SW 1271 (cell line): ENCODE measurements around the gene SLC38A8.

ENCODE experiments used
- DNase-seq, 2 experiments: peaks; one replicate each; lab custom pipeline; 2025; lab: John Stamatoyannopoulos, UW

SLC38A8 gene

DNA sequence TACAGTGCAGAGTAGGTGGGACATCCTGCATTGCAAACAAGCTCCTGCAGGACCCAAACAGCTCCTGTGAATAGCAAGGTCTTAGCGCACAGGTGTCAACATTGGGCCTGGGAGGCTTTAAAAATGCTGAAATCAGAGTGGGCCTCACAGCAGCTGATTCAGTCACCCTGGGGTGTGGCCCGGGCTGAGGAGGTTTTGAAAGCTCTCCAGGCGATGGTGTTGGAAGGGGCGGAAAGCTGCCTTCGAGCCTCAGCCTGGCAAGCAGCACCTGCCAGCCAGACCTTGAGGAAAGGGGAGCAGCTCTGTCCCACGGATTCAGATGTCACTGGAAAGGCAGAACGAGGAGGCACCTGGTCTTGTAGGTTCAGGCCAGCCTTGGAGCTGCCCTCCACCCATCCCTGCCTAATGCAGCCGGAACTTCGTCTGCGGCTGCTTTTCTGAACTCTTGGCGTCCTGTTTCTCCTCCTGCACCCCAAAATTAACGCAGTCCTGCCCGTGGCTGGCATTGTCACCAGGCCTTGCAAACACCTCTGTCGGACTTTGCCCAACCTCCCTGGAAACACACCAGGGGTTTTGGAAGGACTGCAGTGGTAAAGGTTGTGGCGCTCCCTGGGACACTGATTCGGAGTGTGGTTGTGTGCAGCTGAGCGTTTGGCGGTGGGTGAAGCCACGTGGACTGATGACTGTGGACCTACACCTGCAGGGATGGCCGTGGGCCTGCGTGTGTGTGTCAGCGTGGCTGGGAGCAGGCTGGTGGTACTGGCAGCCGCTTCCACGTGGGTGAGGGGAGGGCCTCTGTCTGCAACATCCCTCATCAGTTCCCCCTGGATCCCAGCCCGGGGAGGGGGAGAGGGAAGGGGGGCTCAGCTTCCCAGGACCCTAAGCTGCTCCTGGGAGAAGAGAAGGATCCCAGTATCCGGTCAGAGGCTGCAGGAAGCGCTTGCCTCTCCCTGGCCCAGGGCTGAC lies 71.1 kb downstream of the SLC38A8 start:
- no peak for DNase-seq

DNA sequence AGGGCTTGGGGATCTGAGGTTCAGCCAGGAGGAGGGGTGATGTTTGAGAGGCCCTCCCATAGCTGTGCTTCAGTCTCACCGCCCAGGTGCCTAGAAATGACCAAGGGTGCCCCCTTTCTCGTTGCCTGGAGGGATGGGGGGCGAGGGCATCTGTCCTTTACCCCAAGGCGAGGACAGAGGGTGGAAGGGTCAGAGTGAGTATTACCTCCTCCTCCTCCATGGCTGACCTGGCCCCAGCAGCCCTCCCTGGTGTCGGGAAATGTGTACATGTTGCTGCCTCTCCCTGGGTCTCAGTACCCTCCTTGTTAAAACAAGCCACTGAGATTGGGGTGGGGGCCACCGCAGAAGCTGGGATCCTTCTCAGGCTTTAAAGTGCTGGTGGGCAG lies 72.2 kb downstream of the SLC38A8 start:
- DNase-seq, result no peak

DNA sequence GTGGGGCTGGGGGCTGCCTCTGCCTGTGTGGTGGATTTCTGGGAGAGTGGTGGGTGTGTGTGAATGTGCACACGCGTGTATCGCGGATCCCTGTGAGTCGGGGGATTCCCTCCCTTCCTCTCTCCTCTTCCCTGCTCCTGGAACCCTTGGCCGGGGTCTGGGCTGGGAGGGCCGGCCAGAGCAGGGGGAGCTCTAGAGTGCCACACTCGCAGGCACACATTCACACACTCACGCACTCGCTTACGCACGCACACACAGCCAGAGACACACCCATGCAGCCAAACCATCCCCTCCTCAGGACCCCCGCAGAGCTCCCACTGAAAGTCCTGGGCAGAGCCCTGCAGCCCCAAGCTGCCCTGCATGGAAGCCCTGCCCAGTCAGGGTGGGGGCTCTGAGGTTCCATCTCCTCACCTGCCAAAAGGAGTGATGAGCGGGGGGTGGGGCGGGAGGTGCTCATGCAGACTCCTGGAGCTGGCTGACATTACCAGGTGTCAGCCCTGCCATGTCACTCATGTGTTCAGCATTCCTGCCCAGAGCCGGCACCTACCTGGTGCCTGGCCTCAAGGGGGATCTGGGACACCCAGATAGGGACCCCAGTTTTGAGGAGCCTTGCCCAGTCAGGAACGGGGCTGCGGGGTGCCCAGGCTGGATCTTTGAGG lies 72.7 kb downstream of the SLC38A8 start:
- no peak for DNase-seq

DNA sequence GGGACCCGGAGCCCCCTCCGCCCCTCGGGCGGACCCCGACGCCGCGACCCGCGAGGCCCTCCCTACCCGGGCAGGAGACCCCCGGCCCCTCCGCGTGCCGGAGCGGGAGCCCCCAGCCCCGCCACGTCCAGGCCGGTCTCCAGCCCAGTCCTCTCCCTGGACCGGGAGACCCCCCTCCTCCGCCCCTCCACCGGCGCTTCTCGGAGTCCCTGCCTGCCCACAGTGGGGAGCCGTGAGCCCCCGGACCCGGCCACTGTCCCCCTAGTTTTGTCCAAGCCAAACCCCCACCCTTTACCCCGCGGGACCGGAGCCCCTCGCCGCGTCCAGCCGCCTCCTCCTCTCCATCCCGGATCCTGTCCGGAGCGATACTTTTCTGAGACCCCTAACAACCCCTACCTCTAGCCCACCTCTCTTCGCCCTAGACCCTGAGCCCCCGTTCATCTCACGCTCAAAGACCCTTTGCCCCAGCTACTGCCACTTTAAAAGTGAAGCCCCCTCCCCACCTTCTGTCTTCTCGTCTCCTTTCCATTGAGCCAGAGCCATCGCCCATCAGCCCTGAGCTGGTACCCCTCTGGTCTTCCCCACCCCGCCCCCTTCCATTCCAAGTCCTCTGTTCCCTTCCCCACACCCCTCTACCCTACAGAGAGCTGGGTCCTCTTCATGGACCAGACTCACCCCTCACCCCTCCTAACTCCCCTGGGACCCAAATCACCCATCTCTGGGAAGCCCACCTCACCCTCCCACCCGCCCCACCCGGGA lies 73.5 kb downstream of the SLC38A8 start:
- no peak for DNase-seq

DNA sequence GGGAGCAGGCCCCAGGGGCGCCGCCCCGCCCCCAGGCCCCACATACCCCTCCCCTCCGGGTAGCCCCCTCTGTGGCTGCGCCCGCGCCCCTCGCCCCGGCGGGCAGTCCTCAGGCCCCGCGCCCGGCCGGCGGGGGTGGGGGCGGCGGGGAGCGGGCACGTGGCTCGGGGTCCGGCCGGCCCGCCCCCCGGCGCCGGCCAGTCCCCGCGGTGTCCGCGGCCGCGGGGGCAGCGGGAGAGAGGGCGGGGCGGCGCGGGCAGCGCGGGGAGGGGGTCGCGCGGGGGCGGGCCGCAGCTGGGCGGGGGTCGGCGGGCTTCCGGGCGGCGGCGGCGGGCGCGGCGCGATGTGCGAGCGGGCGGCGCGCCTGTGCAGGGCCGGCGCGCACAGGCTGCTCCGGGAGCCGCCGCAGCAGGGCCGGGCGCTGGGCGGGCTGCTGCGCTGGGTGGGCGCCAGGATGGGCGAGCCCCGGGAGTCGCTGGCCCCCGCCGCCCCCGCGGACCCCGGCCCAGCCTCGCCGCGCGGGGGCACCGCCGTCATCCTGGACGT lies 74.2 kb downstream of the SLC38A8 start:
- no peak for DNase-seq

DNA sequence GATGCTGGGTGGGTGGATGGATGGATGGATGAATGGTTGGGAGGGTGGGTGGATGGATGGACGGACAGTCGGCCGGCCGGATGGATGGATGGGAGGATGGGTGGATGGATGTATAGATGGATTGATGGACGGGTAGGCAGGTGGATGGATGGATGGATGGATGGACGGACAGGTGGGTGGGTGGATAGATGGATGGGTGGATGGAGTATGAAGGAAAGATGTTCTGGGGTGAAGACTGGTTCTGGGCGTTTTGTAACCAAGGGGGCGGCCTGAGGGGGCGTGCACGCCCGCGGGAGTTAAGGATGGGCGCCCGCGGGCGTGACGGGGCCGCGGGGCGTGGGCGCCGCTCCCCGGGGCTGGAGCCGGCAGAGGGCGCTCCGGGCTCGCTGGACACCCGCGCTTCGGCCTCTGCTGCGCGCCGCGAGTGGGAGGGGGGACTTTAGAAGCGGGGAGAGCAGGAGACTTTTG lies 74.7 kb downstream of the SLC38A8 start, which contains the start of gene NECAB2:
Gene NECAB2 (plus strand): TSS at position 407 of the 468 bp plus-strand sequence. CDS start 405 bp downstream, outside the sequence.
- no peak for DNase-seq

DNA sequence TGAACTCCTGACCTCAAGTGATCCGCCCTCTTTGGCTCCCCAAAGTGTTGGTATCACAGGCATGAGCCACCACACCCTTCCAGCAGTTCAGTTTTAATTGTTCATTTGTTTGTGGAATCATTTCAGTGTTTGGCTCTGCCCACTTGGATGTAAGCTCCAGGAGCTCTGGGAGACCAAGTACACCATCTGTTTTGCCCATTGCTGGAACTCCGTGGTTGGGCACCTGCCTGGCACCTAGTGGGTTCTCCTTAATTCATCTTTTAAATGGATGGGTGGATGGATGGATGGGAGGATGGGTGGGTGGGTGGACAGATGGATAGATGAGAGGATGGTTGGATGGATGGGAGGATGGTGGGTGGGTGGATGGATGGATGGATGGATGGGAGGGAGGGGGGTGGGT lies 75.5 kb downstream of the SLC38A8 start:
- no peak for DNase-seq

DNA sequence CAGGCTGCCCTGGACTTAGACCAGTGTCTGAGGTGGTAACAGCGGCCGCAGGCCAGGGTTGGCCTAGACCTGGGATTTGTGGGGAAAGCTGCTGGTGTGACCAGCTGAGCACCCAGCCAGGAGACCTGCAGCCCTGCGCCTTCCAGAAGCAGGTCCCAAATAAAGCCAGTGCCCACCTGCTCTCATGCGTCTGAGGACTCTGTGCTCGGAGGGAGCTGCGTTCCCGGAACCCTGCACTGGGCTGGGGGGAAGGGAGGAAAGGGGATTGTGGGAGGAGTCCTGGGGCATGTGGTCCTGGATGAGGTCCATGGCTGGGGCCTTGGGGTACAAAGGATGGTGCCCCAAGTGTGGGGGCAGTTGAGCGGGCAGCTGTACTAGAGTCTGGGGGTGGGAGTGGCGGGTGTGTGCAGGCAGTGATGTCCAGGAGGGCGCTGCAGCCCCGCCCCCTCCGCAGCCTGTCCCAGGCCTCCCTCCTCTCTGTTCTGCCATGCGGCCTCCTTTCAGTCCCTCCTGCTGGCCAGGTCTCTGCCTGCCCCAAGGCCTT lies 76.4 kb downstream of the SLC38A8 start:
- DNase-seq, result no peak

DNA sequence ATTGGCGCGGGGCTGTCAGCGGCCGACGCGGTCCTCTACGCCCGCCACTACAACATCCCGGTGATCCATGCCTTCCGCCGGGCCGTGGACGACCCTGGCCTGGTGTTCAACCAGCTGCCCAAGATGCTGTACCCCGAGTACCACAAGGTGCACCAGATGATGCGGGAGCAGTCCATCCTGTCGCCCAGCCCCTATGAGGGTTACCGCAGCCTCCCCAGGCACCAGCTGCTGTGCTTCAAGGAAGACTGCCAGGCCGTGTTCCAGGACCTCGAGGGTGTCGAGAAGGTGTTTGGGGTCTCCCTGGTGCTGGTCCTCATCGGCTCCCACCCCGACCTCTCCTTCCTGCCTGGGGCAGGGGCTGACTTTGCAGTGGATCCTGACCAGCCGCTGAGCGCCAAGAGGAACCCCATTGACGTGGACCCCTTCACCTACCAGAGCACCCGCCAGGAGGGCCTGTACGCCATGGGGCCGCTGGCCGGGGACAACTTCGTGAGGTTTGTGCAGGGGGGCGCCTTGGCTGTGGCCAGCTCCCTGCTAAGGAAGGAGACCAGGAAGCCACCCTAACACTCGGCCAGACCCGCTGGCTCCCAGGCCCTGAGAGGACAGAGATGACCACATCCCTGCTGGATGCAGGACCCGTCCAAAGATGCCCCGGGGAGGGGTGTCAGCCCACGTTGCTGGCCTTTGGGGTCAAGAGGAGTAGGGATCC lies 77.0 kb downstream of the SLC38A8 start:
- DNase-seq, result no peak

DNA sequence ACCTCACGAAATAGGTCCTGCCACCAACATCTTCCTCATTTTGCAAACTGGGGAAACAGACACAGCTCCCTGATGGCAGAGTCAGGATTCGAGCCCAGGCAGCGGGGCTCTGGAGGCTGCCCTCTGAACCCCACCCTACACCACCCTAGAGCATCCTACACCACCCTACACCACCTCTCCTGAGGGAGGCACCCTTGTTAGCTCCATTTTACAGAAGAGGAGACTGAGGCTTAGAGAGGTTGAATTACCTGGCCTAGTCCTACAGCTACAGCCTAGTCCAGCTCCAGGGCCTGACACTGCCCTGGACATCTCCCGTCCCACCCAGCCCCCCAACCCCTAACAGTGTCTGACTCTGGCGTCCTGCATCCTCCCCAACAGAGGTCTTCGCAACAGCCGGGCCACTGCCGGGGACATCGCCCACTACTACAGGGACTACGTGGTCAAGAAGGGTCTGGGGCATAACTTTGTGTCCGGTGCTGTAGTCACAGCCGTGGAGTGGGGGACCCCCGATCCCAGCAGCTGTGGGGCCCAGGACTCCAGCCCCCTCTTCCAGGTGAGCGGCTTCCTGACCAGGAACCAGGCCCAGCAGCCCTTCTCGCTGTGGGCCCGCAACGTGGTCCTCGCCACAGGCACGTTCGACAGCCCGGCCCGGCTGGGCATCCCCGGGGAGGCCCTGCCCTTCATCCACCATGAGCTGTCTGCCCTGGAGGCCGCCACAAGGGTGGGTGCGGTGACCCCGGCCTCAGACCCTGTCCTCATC lies 77.7 kb downstream of the SLC38A8 start:
- no peak for DNase-seq

DNA sequence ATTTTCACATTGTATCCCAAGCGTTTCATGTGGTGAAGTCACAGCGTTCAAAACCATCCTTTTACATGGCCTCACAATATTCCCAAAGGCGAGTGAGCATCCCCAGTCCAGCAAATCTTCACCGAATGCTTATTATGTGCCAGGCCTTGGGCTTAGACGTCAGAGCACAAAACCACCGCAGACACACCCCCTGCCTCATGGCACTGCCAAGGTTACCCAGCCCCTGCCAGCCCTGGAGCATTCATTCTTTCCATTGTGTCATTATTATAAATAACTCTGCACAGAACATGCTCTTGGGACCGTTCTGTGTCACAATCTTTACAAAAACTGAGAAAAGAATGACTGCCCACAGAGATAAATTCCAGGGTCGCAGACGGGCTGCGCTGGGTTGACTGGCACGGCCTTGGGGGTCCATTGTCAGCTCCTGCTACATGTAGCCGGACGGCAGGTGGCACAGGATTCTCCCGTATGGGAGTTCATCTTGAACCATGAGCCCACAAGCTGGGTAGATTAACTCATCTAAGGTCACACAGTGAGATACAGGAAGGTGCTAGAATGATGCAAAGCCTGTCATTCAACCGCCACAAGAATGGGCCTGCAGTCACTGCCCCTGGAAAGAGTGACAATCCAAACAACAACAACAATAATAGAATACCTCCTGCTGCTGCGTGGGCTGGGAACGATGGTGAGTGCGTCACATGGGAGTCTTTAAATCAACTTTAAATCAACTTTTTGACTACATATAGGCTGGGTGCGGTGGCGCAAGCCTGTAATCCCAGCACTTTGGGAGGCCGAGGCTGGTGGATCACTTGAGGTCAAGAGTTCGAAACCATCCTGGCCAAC lies 79.1 kb downstream of the SLC38A8 start:
- no peak for DNase-seq

DNA sequence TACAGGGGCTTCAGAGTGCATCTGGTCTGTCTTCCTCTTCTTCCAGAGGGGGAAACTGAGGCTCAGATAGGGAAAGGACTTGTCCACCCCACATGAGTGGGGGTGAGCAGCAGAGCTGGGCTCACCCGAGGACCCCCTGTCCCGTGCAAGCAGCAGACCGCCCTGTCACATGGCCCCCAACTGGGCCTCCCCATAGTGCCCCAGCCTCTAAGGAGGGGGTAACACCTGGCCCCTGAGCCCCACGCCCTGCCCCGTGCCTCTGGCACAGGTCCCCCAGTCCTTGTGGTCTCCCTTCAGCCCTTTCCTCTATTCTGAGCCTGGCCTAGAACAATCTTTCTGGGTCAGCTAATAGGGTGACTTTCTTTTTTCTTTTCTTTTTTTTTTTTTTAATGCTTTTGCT lies 81.0 kb downstream of the SLC38A8 start:
- no peak for DNase-seq

DNA sequence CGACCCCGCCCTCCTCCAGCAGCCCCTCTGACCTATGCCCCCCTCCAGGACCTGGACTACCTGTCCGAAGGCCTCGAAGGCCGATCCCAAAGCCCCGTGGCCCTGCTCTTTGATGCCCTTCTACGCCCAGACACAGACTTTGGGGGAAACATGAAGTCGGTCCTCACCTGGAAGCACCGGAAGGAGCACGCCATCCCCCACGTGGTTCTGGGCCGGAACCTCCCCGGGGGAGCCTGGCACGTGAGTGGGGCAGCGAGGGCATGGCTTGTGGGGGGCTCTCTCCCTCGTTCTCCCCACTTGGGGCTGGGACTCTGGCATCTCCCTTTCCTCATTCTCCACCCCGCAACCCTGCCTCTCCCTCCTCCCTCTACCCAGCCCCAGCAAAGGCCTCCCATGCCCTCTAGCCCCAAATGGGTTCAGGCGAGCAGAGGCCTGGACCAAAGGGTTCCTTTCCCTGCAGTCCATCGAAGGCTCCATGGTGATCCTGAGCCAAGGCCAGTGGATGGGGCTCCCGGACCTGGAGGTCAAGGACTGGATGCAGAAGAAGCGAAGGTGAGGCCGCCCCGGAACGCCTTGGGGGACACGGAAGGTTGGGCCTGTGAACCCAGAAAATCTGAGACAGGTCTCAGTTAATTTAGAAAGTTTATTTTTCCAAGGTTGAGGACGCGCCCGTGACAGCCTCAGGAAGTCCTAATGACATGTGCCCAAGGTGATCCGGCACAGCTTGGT lies 81.9 kb downstream of the SLC38A8 start:
- DNase-seq, result no peak
